ENCODE results near the gene RABGAP1L. TPM values are rescaled to one million over a fixed set of nuclear protein-coding genes. Genes with fewer than 3 reads are reported as not detected.
"Not testable (repeated sequence)": the region's sequence is repeated elsewhere in the genome, so short reads cannot be mapped to it uniquely, and the experiment has no call there.

Gene RABGAP1L
- total RNA-seq, 1 experiment from 2014 or later = 31.2 TPM

- DNase-seq (ENCODE audit: low read depth, low spot score) = no peak
- in situ Hi-C loops (cut with HindIII; ENCODE audit: low pct_unique_long_range_greater_than_20kb, low sequenced_read_pairs) = no loop called here
These were observed 627.4 kb downstream of the RABGAP1L start for GRCh38 chr1:174786760-174787159.

- no peak for DNase-seq (ENCODE audit: low read depth, low spot score)
- in situ Hi-C loops (cut with HindIII; ENCODE audit: low pct_unique_long_range_greater_than_20kb, low sequenced_read_pairs) = no loop called here
These were observed 629.7 kb downstream of the RABGAP1L start for GRCh38 chr1:174788981-174789380.

- in situ Hi-C loops (cut with HindIII; ENCODE audit: low pct_unique_long_range_greater_than_20kb, low sequenced_read_pairs) = no loop called here
- no peak for DNase-seq (ENCODE audit: low read depth, low spot score)
These were observed 630.1 kb downstream of the RABGAP1L start for GRCh38 chr1:174789399-174789798.

- DNase-seq (ENCODE audit: low read depth, low spot score) = no peak
- in situ Hi-C loops (cut with HindIII; ENCODE audit: low pct_unique_long_range_greater_than_20kb, low sequenced_read_pairs) = no loop called here
These were observed 632.5 kb downstream of the RABGAP1L start for GRCh38 chr1:174791863-174792262.

- DNase-seq (ENCODE audit: low read depth, low spot score) = no peak
- in situ Hi-C loops (cut with HindIII; ENCODE audit: low pct_unique_long_range_greater_than_20kb, low sequenced_read_pairs) = no loop called here
These were observed 635.5 kb downstream of the RABGAP1L start for GRCh38 chr1:174794861-174795260.

GRCh38 chr1:174795806-174796205 lies 636.5 kb downstream of the RABGAP1L start:
- in situ Hi-C loops (cut with HindIII; ENCODE audit: low pct_unique_long_range_greater_than_20kb, low sequenced_read_pairs) = no loop called here
- no peak for DNase-seq (ENCODE audit: low read depth, low spot score)

GRCh38 chr1:174797398-174797797 lies 638.1 kb downstream of the RABGAP1L start:
- in situ Hi-C loops (cut with HindIII; ENCODE audit: low pct_unique_long_range_greater_than_20kb, low sequenced_read_pairs) = no loop called here
- DNase-seq (ENCODE audit: low read depth, low spot score) = no peak

- in situ Hi-C loops (cut with HindIII; ENCODE audit: low pct_unique_long_range_greater_than_20kb, low sequenced_read_pairs) = no loop called here
- no peak for DNase-seq (ENCODE audit: low read depth, low spot score)
These were observed 639.8 kb downstream of the RABGAP1L start for GRCh38 chr1:174799136-174799479.

- in situ Hi-C loops (cut with HindIII; ENCODE audit: low pct_unique_long_range_greater_than_20kb, low sequenced_read_pairs) = no loop called here
- no peak for DNase-seq (ENCODE audit: low read depth, low spot score)
These were observed 641.0 kb downstream of the RABGAP1L start for GRCh38 chr1:174800216-174800851.

- no peak for DNase-seq (ENCODE audit: low read depth, low spot score)
- in situ Hi-C loops (cut with HindIII; ENCODE audit: low pct_unique_long_range_greater_than_20kb, low sequenced_read_pairs) = no loop called here
These were observed 641.6 kb downstream of the RABGAP1L start for GRCh38 chr1:174800876-174801275.

GRCh38 chr1:174809755-174810280 lies 650.5 kb downstream of the RABGAP1L start:
- DNase-seq (ENCODE audit: low read depth, low spot score) = no peak
- in situ Hi-C loops (cut with HindIII; ENCODE audit: low pct_unique_long_range_greater_than_20kb, low sequenced_read_pairs) = no loop called here

- no peak for DNase-seq (ENCODE audit: low read depth, low spot score)
- in situ Hi-C loops (cut with HindIII; ENCODE audit: low pct_unique_long_range_greater_than_20kb, low sequenced_read_pairs) = no loop called here
These were observed 652.7 kb downstream of the RABGAP1L start for GRCh38 chr1:174812016-174812415.

GRCh38 chr1:174812656-174813055 lies 653.3 kb downstream of the RABGAP1L start:
- no peak for DNase-seq (ENCODE audit: low read depth, low spot score)
- in situ Hi-C loops (cut with HindIII; ENCODE audit: low pct_unique_long_range_greater_than_20kb, low sequenced_read_pairs) = no loop called here

GRCh38 chr1:174815036-174815435 lies 655.7 kb downstream of the RABGAP1L start:
- in situ Hi-C loops (cut with HindIII; ENCODE audit: low pct_unique_long_range_greater_than_20kb, low sequenced_read_pairs) = no loop called here
- DNase-seq (ENCODE audit: low read depth, low spot score) = no peak

- DNase-seq (ENCODE audit: low read depth, low spot score) = no peak
These were observed 656.2 kb downstream of the RABGAP1L start for GRCh38 chr1:174815474-174815908.

GRCh38 chr1:174816621-174817020 lies 657.3 kb downstream of the RABGAP1L start:
- in situ Hi-C loops (cut with HindIII; ENCODE audit: low pct_unique_long_range_greater_than_20kb, low sequenced_read_pairs); DNase-seq (ENCODE audit: low read depth, low spot score): not testable (repeated sequence)

More at GRCh38 chr1:174815474-174815908, 656.2 kb downstream of the RABGAP1L start:
- in situ Hi-C loops (cut with HindIII; ENCODE audit: low pct_unique_long_range_greater_than_20kb, low sequenced_read_pairs) = no loop called here

GRCh38 chr1:174818014-174818616 lies 658.8 kb downstream of the RABGAP1L start:
- DNase-seq (ENCODE audit: low read depth, low spot score) = no peak
- in situ Hi-C loops (cut with HindIII; ENCODE audit: low pct_unique_long_range_greater_than_20kb, low sequenced_read_pairs) = no loop called here

GRCh38 chr1:174818951-174819350 lies 659.6 kb downstream of the RABGAP1L start:
- no peak for DNase-seq (ENCODE audit: low read depth, low spot score)
- in situ Hi-C loops (cut with HindIII; ENCODE audit: low pct_unique_long_range_greater_than_20kb, low sequenced_read_pairs) = no loop called here

- in situ Hi-C loops (cut with HindIII; ENCODE audit: low pct_unique_long_range_greater_than_20kb, low sequenced_read_pairs) = no loop called here
- DNase-seq (ENCODE audit: low read depth, low spot score) = no peak
These were observed 660.3 kb downstream of the RABGAP1L start for GRCh38 chr1:174819596-174819995.
